ENCODE results near the gene SPG11.

DNA sequence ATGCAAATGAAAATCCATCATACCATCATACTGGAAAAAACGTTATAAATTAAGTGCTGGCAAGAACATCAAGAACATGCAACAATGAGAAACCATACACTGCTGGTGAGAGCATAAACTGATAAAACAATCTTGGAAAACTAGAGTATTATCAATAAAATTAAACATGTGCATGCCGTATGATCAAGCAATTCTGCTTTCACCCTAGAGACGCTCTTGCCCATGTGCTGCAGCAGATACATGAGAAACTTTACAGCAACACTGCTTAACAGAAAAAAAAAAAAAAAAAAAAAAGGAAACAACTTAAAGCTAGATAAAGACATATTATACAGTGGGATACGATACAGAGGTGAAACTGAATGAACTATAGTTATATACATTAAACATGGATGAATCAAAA lies 21.8 kb downstream of the SPG11 start:
- TF ChIP-seq, protein P1, sequence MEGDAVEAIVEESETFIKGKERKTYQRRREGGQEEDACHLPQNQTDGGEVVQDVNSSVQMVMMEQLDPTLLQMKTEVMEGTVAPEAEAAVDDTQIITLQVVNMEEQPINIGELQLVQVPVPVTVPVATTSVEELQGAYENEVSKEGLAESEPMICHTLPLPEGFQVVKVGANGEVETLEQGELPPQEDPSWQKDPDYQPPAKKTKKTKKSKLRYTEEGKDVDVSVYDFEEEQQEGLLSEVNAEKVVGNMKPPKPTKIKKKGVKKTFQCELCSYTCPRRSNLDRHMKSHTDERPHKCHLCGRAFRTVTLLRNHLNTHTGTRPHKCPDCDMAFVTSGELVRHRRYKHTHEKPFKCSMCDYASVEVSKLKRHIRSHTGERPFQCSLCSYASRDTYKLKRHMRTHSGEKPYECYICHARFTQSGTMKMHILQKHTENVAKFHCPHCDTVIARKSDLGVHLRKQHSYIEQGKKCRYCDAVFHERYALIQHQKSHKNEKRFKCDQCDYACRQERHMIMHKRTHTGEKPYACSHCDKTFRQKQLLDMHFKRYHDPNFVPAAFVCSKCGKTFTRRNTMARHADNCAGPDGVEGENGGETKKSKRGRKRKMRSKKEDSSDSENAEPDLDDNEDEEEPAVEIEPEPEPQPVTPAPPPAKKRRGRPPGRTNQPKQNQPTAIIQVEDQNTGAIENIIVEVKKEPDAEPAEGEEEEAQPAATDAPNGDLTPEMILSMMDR (conservative IDR thresholded peaks at IDR 0.05; ENCODE audit: low read depth in 2 of 2): no peak
- TF ChIP-seq EZH2phosphoT487 (IDR thresholded peaks at IDR 0.05; ENCODE audit: unreplicated experiment): no peak
- TF ChIP-seq POLR2AphosphoS5 (IDR thresholded peaks at IDR 0.05; ENCODE audit: low read depth): no peak
- TF ChIP-seq JUNB (IDR thresholded peaks at IDR 0.05; ENCODE audit: unreplicated experiment): no peak
- no peak for TF ChIP-seq NANOG (IDR thresholded peaks at IDR 0.05; ENCODE audit: borderline replicate concordance)
- TF ChIP-seq, protein P2, sequence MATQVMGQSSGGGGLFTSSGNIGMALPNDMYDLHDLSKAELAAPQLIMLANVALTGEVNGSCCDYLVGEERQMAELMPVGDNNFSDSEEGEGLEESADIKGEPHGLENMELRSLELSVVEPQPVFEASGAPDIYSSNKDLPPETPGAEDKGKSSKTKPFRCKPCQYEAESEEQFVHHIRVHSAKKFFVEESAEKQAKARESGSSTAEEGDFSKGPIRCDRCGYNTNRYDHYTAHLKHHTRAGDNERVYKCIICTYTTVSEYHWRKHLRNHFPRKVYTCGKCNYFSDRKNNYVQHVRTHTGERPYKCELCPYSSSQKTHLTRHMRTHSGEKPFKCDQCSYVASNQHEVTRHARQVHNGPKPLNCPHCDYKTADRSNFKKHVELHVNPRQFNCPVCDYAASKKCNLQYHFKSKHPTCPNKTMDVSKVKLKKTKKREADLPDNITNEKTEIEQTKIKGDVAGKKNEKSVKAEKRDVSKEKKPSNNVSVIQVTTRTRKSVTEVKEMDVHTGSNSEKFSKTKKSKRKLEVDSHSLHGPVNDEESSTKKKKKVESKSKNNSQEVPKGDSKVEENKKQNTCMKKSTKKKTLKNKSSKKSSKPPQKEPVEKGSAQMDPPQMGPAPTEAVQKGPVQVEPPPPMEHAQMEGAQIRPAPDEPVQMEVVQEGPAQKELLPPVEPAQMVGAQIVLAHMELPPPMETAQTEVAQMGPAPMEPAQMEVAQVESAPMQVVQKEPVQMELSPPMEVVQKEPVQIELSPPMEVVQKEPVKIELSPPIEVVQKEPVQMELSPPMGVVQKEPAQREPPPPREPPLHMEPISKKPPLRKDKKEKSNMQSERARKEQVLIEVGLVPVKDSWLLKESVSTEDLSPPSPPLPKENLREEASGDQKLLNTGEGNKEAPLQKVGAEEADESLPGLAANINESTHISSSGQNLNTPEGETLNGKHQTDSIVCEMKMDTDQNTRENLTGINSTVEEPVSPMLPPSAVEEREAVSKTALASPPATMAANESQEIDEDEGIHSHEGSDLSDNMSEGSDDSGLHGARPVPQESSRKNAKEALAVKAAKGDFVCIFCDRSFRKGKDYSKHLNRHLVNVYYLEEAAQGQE (IDR thresholded peaks at IDR 0.05; ENCODE audit: unreplicated experiment): no peak
- TF ChIP-seq STAT1 (IDR thresholded peaks at IDR 0.05; ENCODE audit: unreplicated experiment): no peak
- TF ChIP-seq CREB1 (CRISPR knock-in tag; IDR thresholded peaks at IDR 0.05; ENCODE audit: low read depth): no peak
- TF ChIP-seq EZH2 (IDR thresholded peaks at IDR 0.05; ENCODE audit: low read depth, unreplicated experiment): no peak
- TF ChIP-seq ETS1 (IDR thresholded peaks at IDR 0.05): no peak
- no peak for TF ChIP-seq ZNF331 (CRISPR knock-in tag; IDR thresholded peaks at IDR 0.05; ENCODE audit: low read depth)

Data from GM23338 (cell line).